ENCODE measurements around the gene SLC13A5.

- TF ChIP-seq CTCF (IDR thresholded peaks at IDR 0.05) = no peak
- no peak for TF ChIP-seq EZH2 (IDR thresholded peaks at IDR 0.05; ENCODE audit: borderline replicate concordance, insufficient read depth, low read depth, low read length, poor library complexity, severe bottlenecking)
Observed at GRCh38 chr17:6695051-6695450, 18.1 kb downstream of the SLC13A5 start.

Measured in B cell (primary cell).